Bronchial epithelial cell (primary cell): ENCODE data around the gene STH. TPM values are rescaled to one million over a fixed set of nuclear protein-coding genes. Genes with fewer than 3 reads are reported as not detected.
A peak's percentile ranks its signal among the peaks of the same experiment; 100 is the strongest.

Experiments
- DNase-seq: peaks from one replicate; pipeline ENCODE4 v3.0.0-alpha.2; 2010; ENCODE audit warnings: low read depth
- FAIRE-seq: peaks from 2 replicates; lab custom pipeline; 2011; peaks lifted over from hg19 to GRCh38; lab: Jason Lieb, UNC
- H3K27me3 ChIP-seq: 2 replicates; pipeline ENCODE4 v1.5.1; 2011; ENCODE audit warnings: low read length; ENCODE audit not compliant: control insufficient read depth, insufficient read depth
- H3K36me3 ChIP-seq: 2 replicates; pipeline ENCODE4 v1.5.1; 2011; ENCODE audit warnings: low read length; ENCODE audit not compliant: control insufficient read depth, insufficient read depth
- H3K4me3 ChIP-seq: 2 replicates; pipeline ENCODE4 v1.5.1; 2011; ENCODE audit warnings: mild to moderate bottlenecking, low read depth, low read length, control low read depth
- CTCF ChIP-seq: IDR thresholded peaks from 2 replicates; pipeline ENCODE4 v1.5.1; 2011; ENCODE audit warnings: mild to moderate bottlenecking, moderate library complexity, low read length, control low read depth, inconsistent platforms; ENCODE audit not compliant: insufficient read depth, severe bottlenecking
- total RNA-seq: library from RNA; depleted of rRNA; stranded (reverse); fragments of >200 nt; gene quantifications from 2 replicates; pipeline ENCODE4 v1.2.1, GENCODE V29; 2014

STH gene
- total RNA-seq, 1 donor from 2014 or later: not detected

GRCh38 chr17:45968732-45969131, 30.3 kb upstream of the STH start:
- FAIRE-seq (no peak), DNase-seq (no peak)
- no peaks in the 10 kb centered on the region for H3K36me3 ChIP-seq
- peaks cover 19% of the 10 kb centered on the region for H3K27me3 ChIP-seq
- no peak overlapping the region for H3K4me3 ChIP-seq
- no peak for TF ChIP-seq CTCF

GRCh38 chr17:45969726-45970125, 29.3 kb upstream of the STH start:
- FAIRE-seq (no peak), DNase-seq (no peak)
- Histone ChIP-seq H3K27me3 (peaks cover 18% of the 10 kb centered on the region), H3K4me3 (no peak overlapping the region), H3K36me3 (no peaks in the 10 kb centered on the region)
- TF ChIP-seq CTCF: no peak

- no peak for TF ChIP-seq CTCF
- no peak for DNase-seq
These were observed 28.4 kb upstream of the STH start for GRCh38 chr17:45970659-45971058.

GRCh38 chr17:45971698-45972141, 27.3 kb upstream of the STH start:
- no peaks in the 10 kb centered on the region for H3K36me3 ChIP-seq
- FAIRE-seq (no peak), DNase-seq (no peak)
- TF ChIP-seq CTCF: no peak
- no peak overlapping the region for H3K4me3 ChIP-seq
- peaks cover 13% of the 10 kb centered on the region for H3K27me3 ChIP-seq

More at GRCh38 chr17:45970659-45971058, 28.4 kb upstream of the STH start:
- Histone ChIP-seq H3K36me3 (no peaks in the 10 kb centered on the region), H3K27me3 (peaks cover 18% of the 10 kb centered on the region), H3K4me3 (no peak overlapping the region)
- no peak for FAIRE-seq

- no peak for TF ChIP-seq CTCF
- DNase-seq: no peak
- Histone ChIP-seq H3K27me3 (peaks cover 5% of the 10 kb centered on the region), H3K36me3 (no peaks in the 10 kb centered on the region), H3K4me3 (no peak overlapping the region)
- no peak for FAIRE-seq
These were observed 26.5 kb upstream of the STH start for GRCh38 chr17:45972531-45972930.

- Histone ChIP-seq H3K36me3 (no peaks in the 10 kb centered on the region), H3K4me3 (no peak overlapping the region), H3K27me3 (peaks cover 2% of the 10 kb centered on the region)
- no peak for TF ChIP-seq CTCF
- FAIRE-seq: peak; percentile 28
- DNase-seq: no peak
These were observed 25.8 kb upstream of the STH start for GRCh38 chr17:45973099-45973780.
